ENCODE data around the gene TTC9. TPM values are rescaled to one million over a fixed set of nuclear protein-coding genes. Genes with fewer than 3 reads are reported as not detected.

The TTC9 gene
- total RNA-seq, 2 donors from 2014 or later, result 1.6 to 2.6 TPM

DNA sequence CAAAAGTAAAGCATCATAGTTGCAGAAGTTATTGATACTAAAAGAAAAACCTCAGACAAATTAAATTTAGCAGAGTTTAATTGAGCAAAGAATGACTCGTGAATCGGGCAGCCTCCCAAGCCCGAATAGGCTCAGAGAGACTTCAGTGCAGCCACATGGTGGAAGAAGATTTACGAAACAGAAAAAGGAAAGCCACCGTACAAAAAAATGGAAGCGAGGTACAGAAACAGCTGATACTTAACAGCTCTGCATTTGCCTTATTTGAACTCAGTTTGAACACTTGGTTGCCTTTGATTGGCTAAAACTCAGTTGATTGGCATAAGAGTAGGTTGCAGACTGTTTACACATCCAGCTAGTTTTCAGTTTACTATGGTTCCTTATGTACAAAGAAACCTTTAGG, 12.9 kb downstream of the TTC9 start:
- WGBS, 2 donors, result 69 to 87% methylated on average over 6 of the region's 6 CpGs
- intact Hi-C loops (cut with DNase I), result no loop called here
- no peaks in the 10 kb centered on the region for H3K36me3 ChIP-seq (replicated peaks in 1 of 2; ENCODE audit: insufficient read depth in 1 of 2, low read depth in 2 of 2)
- H3K4me1 ChIP-seq, result no peaks in the 10 kb centered on the region
- no peak overlapping the region for H3K4me3 ChIP-seq
- no peaks in the 10 kb centered on the region for H3K9me3 ChIP-seq
- ATAC-seq (no peak), DNase-seq (no peak)
- H3K27ac ChIP-seq, result no peak overlapping the region
- TF ChIP-seq, protein P1, sequence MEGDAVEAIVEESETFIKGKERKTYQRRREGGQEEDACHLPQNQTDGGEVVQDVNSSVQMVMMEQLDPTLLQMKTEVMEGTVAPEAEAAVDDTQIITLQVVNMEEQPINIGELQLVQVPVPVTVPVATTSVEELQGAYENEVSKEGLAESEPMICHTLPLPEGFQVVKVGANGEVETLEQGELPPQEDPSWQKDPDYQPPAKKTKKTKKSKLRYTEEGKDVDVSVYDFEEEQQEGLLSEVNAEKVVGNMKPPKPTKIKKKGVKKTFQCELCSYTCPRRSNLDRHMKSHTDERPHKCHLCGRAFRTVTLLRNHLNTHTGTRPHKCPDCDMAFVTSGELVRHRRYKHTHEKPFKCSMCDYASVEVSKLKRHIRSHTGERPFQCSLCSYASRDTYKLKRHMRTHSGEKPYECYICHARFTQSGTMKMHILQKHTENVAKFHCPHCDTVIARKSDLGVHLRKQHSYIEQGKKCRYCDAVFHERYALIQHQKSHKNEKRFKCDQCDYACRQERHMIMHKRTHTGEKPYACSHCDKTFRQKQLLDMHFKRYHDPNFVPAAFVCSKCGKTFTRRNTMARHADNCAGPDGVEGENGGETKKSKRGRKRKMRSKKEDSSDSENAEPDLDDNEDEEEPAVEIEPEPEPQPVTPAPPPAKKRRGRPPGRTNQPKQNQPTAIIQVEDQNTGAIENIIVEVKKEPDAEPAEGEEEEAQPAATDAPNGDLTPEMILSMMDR (IDR thresholded peaks at IDR 0.05), result no peak
- TF ChIP-seq POLR2A (IDR thresholded peaks at IDR 0.05), result no peak
- H3K27me3 ChIP-seq, result no peaks in the 10 kb centered on the region

DNA sequence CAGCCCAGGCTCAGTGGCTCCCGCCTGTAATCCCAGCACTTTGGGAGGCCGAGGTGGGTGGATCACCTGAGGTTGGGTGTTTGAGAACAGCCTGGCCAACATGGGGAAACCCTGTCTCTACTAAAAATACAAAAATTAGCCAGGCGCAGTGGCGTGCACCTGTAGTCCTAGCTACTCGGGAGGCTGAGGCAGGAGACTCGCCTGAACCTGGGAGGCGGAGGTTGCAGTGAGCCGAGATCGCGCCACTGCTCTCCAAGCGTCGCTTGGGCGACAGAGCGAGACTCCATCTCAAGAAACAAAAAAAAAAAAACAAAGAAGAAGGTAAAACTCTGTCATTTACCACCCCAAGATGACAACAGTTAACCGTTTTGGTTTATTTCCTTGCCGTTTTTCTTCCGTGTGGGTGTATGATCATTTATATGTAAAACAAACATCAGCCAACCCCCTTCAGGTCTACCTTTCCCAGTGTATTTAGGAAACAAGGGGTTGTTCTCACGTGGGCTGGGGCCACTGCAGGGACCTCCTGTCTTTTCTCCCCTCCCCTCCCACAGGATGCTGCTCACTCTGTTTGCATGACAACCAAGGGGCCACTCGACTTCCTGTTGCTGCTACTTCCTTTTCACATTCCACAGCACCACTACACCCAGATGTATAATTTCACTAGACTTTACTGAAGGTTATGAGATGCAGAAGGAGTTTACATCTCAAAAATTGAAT, 13.6 kb downstream of the TTC9 start:
- H3K4me3 ChIP-seq, result no peak overlapping the region
- DNase-seq, result no peak
- H3K4me1 ChIP-seq, result no peaks in the 10 kb centered on the region
- H3K9me3 ChIP-seq, result no peaks in the 10 kb centered on the region
- 83% methylated on average over 19 of the region's 19 CpGs for WGBS, 2 donors
- H3K27me3 ChIP-seq, result no peaks in the 10 kb centered on the region
- H3K36me3 ChIP-seq (replicated peaks in 1 of 2; ENCODE audit: insufficient read depth in 1 of 2, low read depth in 2 of 2), result no peaks in the 10 kb centered on the region
- H3K27ac ChIP-seq, result no peak overlapping the region
- intact Hi-C loops (cut with DNase I), result no loop called here
- no peak for ATAC-seq
- TF ChIP-seq, protein P1 (IDR thresholded peaks at IDR 0.05), result no peak

GRCh38 chr14:70658899-70659298, 17.2 kb downstream of the TTC9 start:
- no peaks in the 10 kb centered on the region for H3K9me3 ChIP-seq
- ATAC-seq (no peak), DNase-seq (no peak)
- TF ChIP-seq, protein P1 (IDR thresholded peaks at IDR 0.05), result no peak
- no peak for TF ChIP-seq POLR2A (IDR thresholded peaks at IDR 0.05)
- H3K36me3 ChIP-seq (replicated peaks in 1 of 2; ENCODE audit: insufficient read depth in 1 of 2, low read depth in 2 of 2), result no peaks in the 10 kb centered on the region
- peaks cover 6% of the 10 kb centered on the region for H3K4me1 ChIP-seq
- no peak overlapping the region for H3K27ac ChIP-seq
- H3K27me3 ChIP-seq, result no peaks in the 10 kb centered on the region
- no peak overlapping the region for H3K4me3 ChIP-seq
- intact Hi-C loops (cut with DNase I), result no loop called here
- 59 to 71% methylated on average over 4 of the region's 4 CpGs for WGBS, 2 donors

GRCh38 chr14:70660967-70661893, 19.5 kb downstream of the TTC9 start:
- WGBS, 2 donors, result 59 to 75% methylated on average over 12 to 13 of the region's 13 CpGs
- DNase-seq, result peak; percentile 22 to 60 (median 41)

More at GRCh38 chr14:70660967-70661893, 19.5 kb downstream of the TTC9 start:
- ATAC-seq, result no peak
- peak overlapping the region in 1 of 4 donors; percentile 2 for H3K27ac ChIP-seq
- no peaks in the 10 kb centered on the region for H3K9me3 ChIP-seq
- TF ChIP-seq, protein P1 (IDR thresholded peaks at IDR 0.05), result peak in 4 of 7 experiments; percentile 21 to 27 (median 22)
- TF ChIP-seq POLR2A (IDR thresholded peaks at IDR 0.05), result no peak
- H3K4me1 ChIP-seq, result peaks cover 29% of the 10 kb centered on the region
- intact Hi-C loops (cut with DNase I), result no loop called here
- no peaks in the 10 kb centered on the region for H3K27me3 ChIP-seq
- H3K36me3 ChIP-seq (replicated peaks in 1 of 2; ENCODE audit: insufficient read depth in 1 of 2, low read depth in 2 of 2), result no peaks in the 10 kb centered on the region
- no peak overlapping the region for H3K4me3 ChIP-seq

Measured in body of pancreas (tissue), 4 donors.